HepG2 (cell line): ENCODE data around the gene PLEKHA3. TPM values are rescaled to one million over a fixed set of nuclear protein-coding genes. Genes with fewer than 3 reads are reported as not detected.

Experiments used
- CC2D1A ChIP-seq: sonication (generic); formaldehyde crosslinking; IDR thresholded peaks from 2 replicates; pipeline ENCODE4 v1.8.1; 2023; ENCODE audit warnings: mild to moderate bottlenecking, missing genetic modification reagents
- HNF4A ChIP-seq: sonication (generic); formaldehyde crosslinking; IDR thresholded peaks from 2 replicates; pipeline ENCODE4 v1.4.0; 2020; ENCODE audit warnings: missing genetic modification reagents
- KAT7 ChIP-seq: IDR thresholded peaks from 2 replicates; pipeline ENCODE4 v1.6.1; 2018; ENCODE audit warnings: borderline replicate concordance, missing compliant biosample characterization
- MIXL1 ChIP-seq: IDR thresholded peaks from 2 replicates; pipeline ENCODE4 v1.6.1; 2016
- PHF20 ChIP-seq: sonication (generic); formaldehyde crosslinking; IDR thresholded peaks from 2 replicates; pipeline ENCODE4 v1.5.0; 2020; ENCODE audit warnings: mild to moderate bottlenecking, missing genetic modification reagents
- TP53 ChIP-seq: sonication (generic); formaldehyde crosslinking; conservative IDR thresholded peaks from 2 replicates; pipeline ENCODE4 v1.4.0; 2020; ENCODE audit warnings: missing genetic modification reagents
- ZBTB42 ChIP-seq: sonication (generic); formaldehyde crosslinking; IDR thresholded peaks from 2 replicates; pipeline ENCODE4 v1.5.0; 2020; ENCODE audit warnings: mild to moderate bottlenecking, missing genetic modification reagents
- ZNF121 ChIP-seq: sonication (generic); formaldehyde crosslinking; IDR thresholded peaks from 2 replicates; pipeline ENCODE4 v1.5.0; 2020; ENCODE audit warnings: mild to moderate bottlenecking, missing genetic modification reagents
- ZNF33A ChIP-seq: sonication (generic); formaldehyde crosslinking; IDR thresholded peaks from 2 replicates; pipeline ENCODE4 v1.5.1; 2020; ENCODE audit warnings: missing genetic modification reagents, mild to moderate bottlenecking, moderate library complexity, borderline replicate concordance
- ZNF468 ChIP-seq: sonication (generic); formaldehyde crosslinking; IDR thresholded peaks from 2 replicates; pipeline ENCODE4 v1.8.0; 2022; ENCODE audit warnings: mild to moderate bottlenecking, moderate library complexity, missing genetic modification reagents
- polyA plus RNA-seq, 8 experiments: library from polyadenylated mRNA; depleted of rRNA in 3 of 8; stranded (reverse) in 7 of 8; unstranded in 1 of 8; fragments of >200 nt; fragmentation: Illumina TruSeq in 4 of 8; extraction: Trizol in 4 of 8; gene quantifications; 2 replicates each; pipeline versions ENCODE4 v1.2.1 to v1.2.3, GENCODE V29; 2011 to 2016; ENCODE audit warnings: low read depth in 4 of 8, missing spikeins in 1 of 8, mixed read lengths in 1 of 8; ENCODE audit not compliant: insufficient read depth in 1 of 8
- total RNA-seq, 5 experiments: library from RNA; depleted of rRNA; stranded (reverse); fragments of >200 nt; fragmentation: Illumina TruSeq; extraction: Trizol; gene quantifications; 2 replicates each; pipeline ENCODE4 v1.2.3, GENCODE V29; 2016; ENCODE audit warnings: low read depth in 1 of 5
- TF ChIP-seq, protein P1 (sequence below): sonication (generic); formaldehyde crosslinking; IDR thresholded peaks from 2 replicates; pipeline ENCODE4 v1.8.0; 2022; ENCODE audit warnings: missing genetic modification reagents, mild to moderate bottlenecking, inconsistent platforms, borderline replicate concordance
- TF ChIP-seq, protein P2 (sequence below): sonication (generic); formaldehyde crosslinking; conservative IDR thresholded peaks from 2 replicates; pipeline ENCODE4 v1.4.0; 2020; ENCODE audit warnings: mild to moderate bottlenecking, missing genetic modification reagents, moderate library complexity
- TF ChIP-seq, protein P3 (sequence below): sonication (generic); formaldehyde crosslinking; IDR thresholded peaks from 2 replicates; pipeline ENCODE4 v1.4.0; 2020; ENCODE audit warnings: mild to moderate bottlenecking, missing genetic modification reagents
- TF ChIP-seq, protein P4 (sequence below): sonication (generic); formaldehyde crosslinking; IDR thresholded peaks from 2 replicates; pipeline ENCODE4 v1.9.0; 2021; ENCODE audit warnings: mild to moderate bottlenecking, missing genetic modification reagents

The PLEKHA3 gene
- total and polyA plus RNA-seq, 2 of the 13 experiments (the other 11 are each of a cell fraction or from before 2014, with no cell fraction given) = 11.7 to 23.1 TPM

DNA sequence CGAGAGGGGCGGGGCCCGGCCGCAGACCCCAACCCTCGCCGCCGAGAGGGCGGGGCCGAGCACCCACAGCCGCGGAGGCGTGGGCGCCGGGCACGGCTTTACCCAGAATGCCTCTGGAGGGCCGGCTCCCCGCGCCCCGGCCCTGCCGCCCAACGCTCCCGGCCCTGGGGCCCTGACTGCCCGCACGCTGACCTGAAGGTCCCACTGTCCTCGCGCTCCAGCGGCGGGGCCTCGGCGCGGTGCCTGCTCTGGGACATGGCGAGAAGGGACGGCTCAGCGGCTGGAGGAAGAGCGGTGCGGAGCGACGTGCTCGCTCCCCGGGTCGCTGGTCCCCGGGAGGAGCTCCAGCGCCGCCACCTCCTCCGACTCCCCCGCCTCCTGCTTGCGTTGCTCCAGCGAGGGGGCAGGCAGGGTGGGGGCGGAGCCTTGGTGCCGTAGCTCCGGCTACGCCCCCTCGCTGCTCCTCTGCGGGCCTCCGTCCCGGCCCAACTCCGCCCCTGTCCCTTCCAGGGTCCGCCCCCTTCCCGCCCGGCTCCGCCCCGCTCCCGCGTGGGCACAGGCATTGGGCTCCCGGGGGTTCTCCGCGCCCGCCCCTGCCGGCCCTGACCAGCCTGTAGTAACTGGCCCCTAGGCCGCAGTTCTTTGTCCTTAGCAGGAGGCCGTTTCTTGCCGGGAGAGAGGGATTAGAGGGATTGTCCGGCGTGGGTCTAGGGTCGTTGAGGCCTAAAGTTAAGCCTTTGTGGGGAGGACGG is 29.3 kb upstream of the PLEKHA3 start, which contains the start of the genes PJVK and PRKRA (continued):
- TF ChIP-seq, protein P1, sequence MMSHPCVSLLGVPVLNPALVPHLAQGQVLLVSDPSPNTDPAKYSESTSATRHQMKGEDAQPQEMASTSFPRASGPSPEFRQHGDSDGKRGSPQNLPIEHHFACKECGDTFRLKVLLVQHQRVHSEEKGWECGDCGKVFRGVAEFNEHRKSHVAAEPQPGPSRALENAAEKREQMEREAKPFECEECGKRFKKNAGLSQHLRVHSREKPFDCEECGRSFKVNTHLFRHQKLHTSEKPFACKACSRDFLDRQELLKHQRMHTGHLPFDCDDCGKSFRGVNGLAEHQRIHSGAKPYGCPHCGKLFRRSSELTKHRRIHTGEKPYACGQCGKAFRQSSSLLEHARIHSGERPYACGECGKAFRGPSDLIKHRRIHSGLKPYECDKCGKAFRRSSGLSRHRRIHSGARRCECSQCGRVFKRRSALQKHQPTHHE (CRISPR knock-in tag) = peak; percentile 96
- TF ChIP-seq, protein P2, sequence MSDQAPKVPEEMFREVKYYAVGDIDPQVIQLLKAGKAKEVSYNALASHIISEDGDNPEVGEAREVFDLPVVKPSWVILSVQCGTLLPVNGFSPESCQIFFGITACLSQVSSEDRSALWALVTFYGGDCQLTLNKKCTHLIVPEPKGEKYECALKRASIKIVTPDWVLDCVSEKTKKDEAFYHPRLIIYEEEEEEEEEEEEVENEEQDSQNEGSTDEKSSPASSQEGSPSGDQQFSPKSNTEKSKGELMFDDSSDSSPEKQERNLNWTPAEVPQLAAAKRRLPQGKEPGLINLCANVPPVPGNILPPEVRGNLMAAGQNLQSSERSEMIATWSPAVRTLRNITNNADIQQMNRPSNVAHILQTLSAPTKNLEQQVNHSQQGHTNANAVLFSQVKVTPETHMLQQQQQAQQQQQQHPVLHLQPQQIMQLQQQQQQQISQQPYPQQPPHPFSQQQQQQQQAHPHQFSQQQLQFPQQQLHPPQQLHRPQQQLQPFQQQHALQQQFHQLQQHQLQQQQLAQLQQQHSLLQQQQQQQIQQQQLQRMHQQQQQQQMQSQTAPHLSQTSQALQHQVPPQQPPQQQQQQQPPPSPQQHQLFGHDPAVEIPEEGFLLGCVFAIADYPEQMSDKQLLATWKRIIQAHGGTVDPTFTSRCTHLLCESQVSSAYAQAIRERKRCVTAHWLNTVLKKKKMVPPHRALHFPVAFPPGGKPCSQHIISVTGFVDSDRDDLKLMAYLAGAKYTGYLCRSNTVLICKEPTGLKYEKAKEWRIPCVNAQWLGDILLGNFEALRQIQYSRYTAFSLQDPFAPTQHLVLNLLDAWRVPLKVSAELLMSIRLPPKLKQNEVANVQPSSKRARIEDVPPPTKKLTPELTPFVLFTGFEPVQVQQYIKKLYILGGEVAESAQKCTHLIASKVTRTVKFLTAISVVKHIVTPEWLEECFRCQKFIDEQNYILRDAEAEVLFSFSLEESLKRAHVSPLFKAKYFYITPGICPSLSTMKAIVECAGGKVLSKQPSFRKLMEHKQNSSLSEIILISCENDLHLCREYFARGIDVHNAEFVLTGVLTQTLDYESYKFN = peak; percentile 76
- TF ChIP-seq KAT7 (CRISPR knock-in tag) = peak; percentile 96
- peak; percentile 80 for TF ChIP-seq PHF20 (CRISPR knock-in tag)
- TF ChIP-seq ZBTB42 = peak; percentile 86; the same call in 1 of the 2 replicates
- TF ChIP-seq ZNF33A (CRISPR knock-in tag) = 0 out of 2 replicates have a peak, but pooled peaks have one; percentile 0
- TF ChIP-seq CC2D1A (CRISPR knock-in tag) = peak; percentile 32; the same call in 1 of the 2 replicates
- TF ChIP-seq TP53 (CRISPR knock-in tag) = no peak
- TF ChIP-seq, protein P3, sequence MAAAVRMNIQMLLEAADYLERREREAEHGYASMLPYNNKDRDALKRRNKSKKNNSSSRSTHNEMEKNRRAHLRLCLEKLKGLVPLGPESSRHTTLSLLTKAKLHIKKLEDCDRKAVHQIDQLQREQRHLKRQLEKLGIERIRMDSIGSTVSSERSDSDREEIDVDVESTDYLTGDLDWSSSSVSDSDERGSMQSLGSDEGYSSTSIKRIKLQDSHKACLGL (CRISPR knock-in tag) = peak; percentile 94
- TF ChIP-seq, protein P4, sequence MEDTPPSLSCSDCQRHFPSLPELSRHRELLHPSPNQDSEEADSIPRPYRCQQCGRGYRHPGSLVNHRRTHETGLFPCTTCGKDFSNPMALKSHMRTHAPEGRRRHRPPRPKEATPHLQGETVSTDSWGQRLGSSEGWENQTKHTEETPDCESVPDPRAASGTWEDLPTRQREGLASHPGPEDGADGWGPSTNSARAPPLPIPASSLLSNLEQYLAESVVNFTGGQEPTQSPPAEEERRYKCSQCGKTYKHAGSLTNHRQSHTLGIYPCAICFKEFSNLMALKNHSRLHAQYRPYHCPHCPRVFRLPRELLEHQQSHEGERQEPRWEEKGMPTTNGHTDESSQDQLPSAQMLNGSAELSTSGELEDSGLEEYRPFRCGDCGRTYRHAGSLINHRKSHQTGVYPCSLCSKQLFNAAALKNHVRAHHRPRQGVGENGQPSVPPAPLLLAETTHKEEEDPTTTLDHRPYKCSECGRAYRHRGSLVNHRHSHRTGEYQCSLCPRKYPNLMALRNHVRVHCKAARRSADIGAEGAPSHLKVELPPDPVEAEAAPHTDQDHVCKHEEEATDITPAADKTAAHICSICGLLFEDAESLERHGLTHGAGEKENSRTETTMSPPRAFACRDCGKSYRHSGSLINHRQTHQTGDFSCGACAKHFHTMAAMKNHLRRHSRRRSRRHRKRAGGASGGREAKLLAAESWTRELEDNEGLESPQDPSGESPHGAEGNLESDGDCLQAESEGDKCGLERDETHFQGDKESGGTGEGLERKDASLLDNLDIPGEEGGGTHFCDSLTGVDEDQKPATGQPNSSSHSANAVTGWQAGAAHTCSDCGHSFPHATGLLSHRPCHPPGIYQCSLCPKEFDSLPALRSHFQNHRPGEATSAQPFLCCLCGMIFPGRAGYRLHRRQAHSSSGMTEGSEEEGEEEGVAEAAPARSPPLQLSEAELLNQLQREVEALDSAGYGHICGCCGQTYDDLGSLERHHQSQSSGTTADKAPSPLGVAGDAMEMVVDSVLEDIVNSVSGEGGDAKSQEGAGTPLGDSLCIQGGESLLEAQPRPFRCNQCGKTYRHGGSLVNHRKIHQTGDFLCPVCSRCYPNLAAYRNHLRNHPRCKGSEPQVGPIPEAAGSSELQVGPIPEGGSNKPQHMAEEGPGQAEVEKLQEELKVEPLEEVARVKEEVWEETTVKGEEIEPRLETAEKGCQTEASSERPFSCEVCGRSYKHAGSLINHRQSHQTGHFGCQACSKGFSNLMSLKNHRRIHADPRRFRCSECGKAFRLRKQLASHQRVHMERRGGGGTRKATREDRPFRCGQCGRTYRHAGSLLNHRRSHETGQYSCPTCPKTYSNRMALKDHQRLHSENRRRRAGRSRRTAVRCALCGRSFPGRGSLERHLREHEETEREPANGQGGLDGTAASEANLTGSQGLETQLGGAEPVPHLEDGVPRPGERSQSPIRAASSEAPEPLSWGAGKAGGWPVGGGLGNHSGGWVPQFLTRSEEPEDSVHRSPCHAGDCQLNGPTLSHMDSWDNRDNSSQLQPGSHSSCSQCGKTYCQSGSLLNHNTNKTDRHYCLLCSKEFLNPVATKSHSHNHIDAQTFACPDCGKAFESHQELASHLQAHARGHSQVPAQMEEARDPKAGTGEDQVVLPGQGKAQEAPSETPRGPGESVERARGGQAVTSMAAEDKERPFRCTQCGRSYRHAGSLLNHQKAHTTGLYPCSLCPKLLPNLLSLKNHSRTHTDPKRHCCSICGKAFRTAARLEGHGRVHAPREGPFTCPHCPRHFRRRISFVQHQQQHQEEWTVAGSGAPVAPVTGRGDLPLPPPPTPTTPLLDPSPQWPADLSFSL (CRISPR knock-in tag) = no peak
- TF ChIP-seq MIXL1 (CRISPR knock-in tag) = peak; percentile 63; the same call in 1 of the 2 replicates
- TF ChIP-seq ZNF468 = 0 out of 2 replicates have a peak, but pooled peaks have one; percentile 86
- peak; percentile 41; the same call in 1 of the 2 replicates for TF ChIP-seq HNF4A (CRISPR knock-in tag)
- TF ChIP-seq ZNF121 (CRISPR knock-in tag) = no peak
